A549 (cell line): ENCODE data around the gene FGF14.

Experiments
- CBX2 ChIP-seq: fragments of 200-600 bp; sonication (generic); IDR thresholded peaks from 2 replicates; pipeline ENCODE4 v1.6.1; 2016; ENCODE audit warnings: low read depth, mild to moderate bottlenecking, borderline replicate concordance
- CEBPB ChIP-seq, 2 experiments: fragments of >200 bp in 1 of 2; sonication (Bioruptor Twin) in 1 of 2; formaldehyde crosslinking in 1 of 2; IDR thresholded peaks; 2 replicates each; pipeline ENCODE4 v1.6.1; 2012 to 2016
- ELK1 ChIP-seq: fragments of 150-350 bp; IDR thresholded peaks from 2 replicates; pipeline ENCODE4 v1.6.1; 2014; ENCODE audit warnings: low read depth, mild to moderate bottlenecking, low read length
- HOXA7 ChIP-seq: fragments of 250-450 bp; sonication (Bioruptor Pico); IDR thresholded peaks from 2 replicates; pipeline ENCODE4 v1.5.0; 2020; ENCODE audit warnings: mild to moderate bottlenecking, moderate library complexity
- JUN ChIP-seq, 2 experiments: fragments of >200 bp; sonication (Bioruptor Twin); formaldehyde crosslinking; IDR thresholded peaks; 2 replicates in 1 of 2; 3 replicates in 1 of 2; pipeline ENCODE4 v1.6.1; 2016 to 2017
- KDM1A ChIP-seq: fragments of 200-600 bp; sonication (generic); IDR thresholded peaks from 2 replicates; pipeline ENCODE4 v1.6.1; 2016; ENCODE audit warnings: low read depth, mild to moderate bottlenecking
- MAFK ChIP-seq: fragments of 450-650 bp; IDR thresholded peaks from 2 replicates; pipeline ENCODE4 v1.6.1; 2014; ENCODE audit not compliant: partially characterized antibody
- POLR2A ChIP-seq: IDR thresholded peaks from 2 replicates; pipeline ENCODE4 v1.6.1; 2012; ENCODE audit warnings: mild to moderate bottlenecking, low read length
- ZSCAN20 ChIP-seq: fragments of 250-450 bp; sonication (Bioruptor Pico); IDR thresholded peaks from 2 replicates; pipeline ENCODE4 v1.8.0; 2022; ENCODE audit warnings: mild to moderate bottlenecking, moderate library complexity
- TF ChIP-seq, protein P1 (sequence below): fragments of >200 bp; sonication (Bioruptor Twin); formaldehyde crosslinking; IDR thresholded peaks from 3 replicates; pipeline ENCODE4 v1.5.1; 2016
- TF ChIP-seq, protein P2 (sequence below): fragments of 250-450 bp; sonication (Bioruptor Pico); IDR thresholded peaks from 2 replicates; pipeline ENCODE4 v1.5.0; 2021; ENCODE audit warnings: mild to moderate bottlenecking, moderate library complexity, borderline replicate concordance

- TF ChIP-seq, protein P1, sequence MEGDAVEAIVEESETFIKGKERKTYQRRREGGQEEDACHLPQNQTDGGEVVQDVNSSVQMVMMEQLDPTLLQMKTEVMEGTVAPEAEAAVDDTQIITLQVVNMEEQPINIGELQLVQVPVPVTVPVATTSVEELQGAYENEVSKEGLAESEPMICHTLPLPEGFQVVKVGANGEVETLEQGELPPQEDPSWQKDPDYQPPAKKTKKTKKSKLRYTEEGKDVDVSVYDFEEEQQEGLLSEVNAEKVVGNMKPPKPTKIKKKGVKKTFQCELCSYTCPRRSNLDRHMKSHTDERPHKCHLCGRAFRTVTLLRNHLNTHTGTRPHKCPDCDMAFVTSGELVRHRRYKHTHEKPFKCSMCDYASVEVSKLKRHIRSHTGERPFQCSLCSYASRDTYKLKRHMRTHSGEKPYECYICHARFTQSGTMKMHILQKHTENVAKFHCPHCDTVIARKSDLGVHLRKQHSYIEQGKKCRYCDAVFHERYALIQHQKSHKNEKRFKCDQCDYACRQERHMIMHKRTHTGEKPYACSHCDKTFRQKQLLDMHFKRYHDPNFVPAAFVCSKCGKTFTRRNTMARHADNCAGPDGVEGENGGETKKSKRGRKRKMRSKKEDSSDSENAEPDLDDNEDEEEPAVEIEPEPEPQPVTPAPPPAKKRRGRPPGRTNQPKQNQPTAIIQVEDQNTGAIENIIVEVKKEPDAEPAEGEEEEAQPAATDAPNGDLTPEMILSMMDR, result no peak
- TF ChIP-seq KDM1A, result no peak
- TF ChIP-seq, protein P2, sequence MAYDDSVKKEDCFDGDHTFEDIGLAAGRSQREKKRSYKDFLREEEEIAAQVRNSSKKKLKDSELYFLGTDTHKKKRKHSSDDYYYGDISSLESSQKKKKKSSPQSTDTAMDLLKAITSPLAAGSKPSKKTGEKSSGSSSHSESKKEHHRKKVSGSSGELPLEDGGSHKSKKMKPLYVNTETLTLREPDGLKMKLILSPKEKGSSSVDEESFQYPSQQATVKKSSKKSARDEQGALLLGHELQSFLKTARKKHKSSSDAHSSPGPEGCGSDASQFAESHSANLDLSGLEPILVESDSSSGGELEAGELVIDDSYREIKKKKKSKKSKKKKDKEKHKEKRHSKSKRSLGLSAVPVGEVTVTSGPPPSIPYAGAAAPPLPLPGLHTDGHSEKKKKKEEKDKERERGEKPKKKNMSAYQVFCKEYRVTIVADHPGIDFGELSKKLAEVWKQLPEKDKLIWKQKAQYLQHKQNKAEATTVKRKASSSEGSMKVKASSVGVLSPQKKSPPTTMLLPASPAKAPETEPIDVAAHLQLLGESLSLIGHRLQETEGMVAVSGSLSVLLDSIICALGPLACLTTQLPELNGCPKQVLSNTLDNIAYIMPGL (CRISPR knock-in tag), result no peak
- TF ChIP-seq ZSCAN20, result no peak
- TF ChIP-seq CBX2, result no peak
- no peak for TF ChIP-seq CEBPB (IDR thresholded peaks at IDR 0.05)
- no peak for TF ChIP-seq POLR2A
- no peak for TF ChIP-seq JUN (IDR thresholded peaks at IDR 0.05)
- no peak for TF ChIP-seq HOXA7 (CRISPR knock-in tag)
- TF ChIP-seq ELK1, result no peak
- TF ChIP-seq MAFK, result no peak
Measured at GRCh38 chr13:102312841-102313240, 89.0 kb downstream of the FGF14 start.
